ENCODE results near the gene SERINC2. TPM values are rescaled to one million over a fixed set of nuclear protein-coding genes. Genes with fewer than 3 reads are reported as not detected.

The SERINC2 gene
- total RNA-seq (2014; rRNA removed; shearing (Covaris generic)) (18.8 and 20.5 TPM in 2 replicates), polyA plus RNA-seq (2016; fragmentation: Nextera tagmentation; extraction: Ambion mirVana) (22.5 and 23.3 TPM in 2 replicates)
- long read RNA-seq, transcript SERINC2-201 (10 exons, 1,997 nt) = major isoform, 10 of 13 reads
- long read RNA-seq, partial matches to known transcripts = 1 of 13 reads
- long read RNA-seq, other reads (novel, unspliced or antisense) = 2 of 13 reads

GRCh38 chr1:31412732-31413404, at the start of gene SERINC2:
Gene SERINC2 (plus strand): TSS chr1:31413213. CDS start chr1:31413266, 53 bp downstream.
- peaks cover 23% of the 10 kb centered on the region for H3K4me1 ChIP-seq (ENCODE audit: insufficient read depth)
- peak within 1 kb of the TSS; percentile 97 for H3K4me2 ChIP-seq
- Mint-ChIP-seq H3K4me3 (peak within 1 kb of the TSS; percentile 96), H3K27me3 (ENCODE audit: insufficient read depth, low read depth, poor library complexity) (peaks cover 27% of the 10 kb centered on the region), H3K36me3 (ENCODE audit: low read depth) (peaks cover 8% of the 10 kb centered on the region; the same call in 1 of the 3 replicates), H3K9me3 (no peaks in the 10 kb centered on the region), H3K27ac (peak within 1 kb of the TSS; percentile 93), H3K4me1 (peaks cover 43% of the 10 kb centered on the region)
- TF ChIP-seq POLR2AphosphoS5 (IDR thresholded peaks at IDR 0.05; ENCODE audit: low read depth) (peak; percentile 75; the same call in 1 of the 2 replicates), REST (IDR thresholded peaks at IDR 0.05; ENCODE audit: unreplicated experiment) (no peak)
- peak within 1 kb of the TSS; percentile 97 for H2AFZ ChIP-seq
- H3K9me2 ChIP-seq (ENCODE audit: insufficient read depth) = no peaks in the 10 kb centered on the region
- peak; percentile 84 for DNase-seq (ENCODE audit: low spot score)
- peaks cover 10% of the 10 kb centered on the region; the same call in 1 of the 2 replicates for H3K27me3 ChIP-seq (ENCODE audit: insufficient read depth)
- no peaks in the 10 kb centered on the region for H3F3A ChIP-seq (replicated peaks; ENCODE audit: low read depth)
- ATAC-seq = peak; percentile 77
- H3K27ac ChIP-seq (ENCODE audit: low read depth) = no peak within 1 kb of the TSS
- peaks cover 12% of the 10 kb centered on the region for H3K79me2 ChIP-seq (replicated peaks; ENCODE audit: insufficient read depth)
- H3K36me3 ChIP-seq (ENCODE audit: insufficient read depth) = no peaks in the 10 kb centered on the region
- H4K20me1 ChIP-seq (replicated peaks; ENCODE audit: insufficient read depth) = no peaks in the 10 kb centered on the region
- peak within 1 kb of the TSS; percentile 98 for H3K4me3 ChIP-seq

GRCh38 chr1:31364561-31365250, 48.3 kb upstream of the SERINC2 start:
- Histone ChIP-seq H4K20me1 (replicated peaks; ENCODE audit: insufficient read depth) (peaks cover 5% of the 10 kb centered on the region), H3K4me1 (ENCODE audit: insufficient read depth) (peaks cover 15% of the 10 kb centered on the region), H3K36me3 (ENCODE audit: insufficient read depth) (0 out of 2 replicates have a peak, but pooled peaks cover 5% of the 10 kb centered on the region), H3K9me2 (ENCODE audit: insufficient read depth) (no peaks in the 10 kb centered on the region), H3K79me2 (replicated peaks; ENCODE audit: insufficient read depth) (no peaks in the 10 kb centered on the region), H3K27me3 (ENCODE audit: insufficient read depth) (no peaks in the 10 kb centered on the region), H3K27ac (ENCODE audit: low read depth) (0 out of 2 replicates have a peak overlapping the region, but pooled peaks have one; percentile 19), H2AFZ (no peak overlapping the region), H3K4me2 (no peak overlapping the region), H3F3A (replicated peaks; ENCODE audit: low read depth) (no peaks in the 10 kb centered on the region), H3K4me3 (no peak overlapping the region)
- DNase-seq (ENCODE audit: low spot score) (no peak), ATAC-seq (no peak)
- no peaks in the 10 kb centered on the region for H3K9me3 Mint-ChIP-seq
- H3K27me3 Mint-ChIP-seq (ENCODE audit: insufficient read depth, low read depth, poor library complexity) = peaks cover 10% of the 10 kb centered on the region
- peaks cover 27% of the 10 kb centered on the region for H3K4me1 Mint-ChIP-seq
- no peak overlapping the region for H3K4me3 Mint-ChIP-seq
- peaks cover 34% of the 10 kb centered on the region for H3K36me3 Mint-ChIP-seq (ENCODE audit: low read depth)
- no peak overlapping the region for H3K27ac Mint-ChIP-seq
- TF ChIP-seq REST (IDR thresholded peaks at IDR 0.05; ENCODE audit: unreplicated experiment) (no peak), EZH2phosphoT487 (IDR thresholded peaks at IDR 0.05; ENCODE audit: unreplicated experiment) (no peak), EZH2 (IDR thresholded peaks at IDR 0.05; ENCODE audit: low read depth, unreplicated experiment) (no peak), JUNB (IDR thresholded peaks at IDR 0.05; ENCODE audit: unreplicated experiment) (no peak), CTCF (conservative IDR thresholded peaks at IDR 0.05; ENCODE audit: low read depth in 2 of 2) (no peak)

Data from GM23338 (cell line).